ENCODE results near the gene FSCN2. TPM values are rescaled to one million over a fixed set of nuclear protein-coding genes. Genes with fewer than 3 reads are reported as not detected.

FSCN2 gene
- total and polyA plus RNA-seq, 2 of the 4 experiments (the other 2 are of a cell fraction), result 0.18 to 0.84 TPM

- Histone ChIP-seq H3K4ac (ENCODE audit: low read depth, low read length) (no peak overlapping the region), H3K56ac (ENCODE audit: extremely low read depth, insufficient read depth, low read length) (no peak overlapping the region), H3K9me3 (ENCODE audit: control insufficient read depth, insufficient read depth, low read length) (no peaks in the 10 kb centered on the region), H3K27ac (ENCODE audit: insufficient read depth, low read length) (no peak overlapping the region), H4K91ac (ENCODE audit: insufficient read depth, low read depth, low read length) (no peak overlapping the region; the same call in 1 of the 2 replicates), H3K9ac (ENCODE audit: low read depth, low read length) (no peak overlapping the region), H2BK120ac (ENCODE audit: low read depth, low read length) (peak overlapping the region; percentile 40), H2AFZ (replicated peaks; ENCODE audit: low read length, poor library complexity) (peak overlapping the region; percentile 75), H3K18ac (ENCODE audit: low read depth, low read length) (no peak overlapping the region), H4K5ac (ENCODE audit: low read depth, low read length) (no peak overlapping the region), H2BK5ac (ENCODE audit: low read depth, low read length, poor library complexity, severe bottlenecking) (no peak overlapping the region), H3K23ac (ENCODE audit: low read depth, low read length) (no peak overlapping the region), H3K36me3 (ENCODE audit: control insufficient read depth, insufficient read depth, low read length) (no peaks in the 10 kb centered on the region), H2BK15ac (ENCODE audit: low read depth, low read length) (no peak overlapping the region), H3K4me3 (ENCODE audit: insufficient read depth, low read depth, low read length) (no peak overlapping the region), H3K79me1 (ENCODE audit: low read depth in 1 of 2, low read length in 2 of 2) (no peaks in the 10 kb centered on the region), H3K9me1 (ENCODE audit: insufficient read depth, low read length) (no peaks in the 10 kb centered on the region), H3K27me3 (ENCODE audit: control insufficient read depth, insufficient read depth, low read length) (peaks cover 10% of the 10 kb centered on the region), H4K20me1 (ENCODE audit: insufficient read depth, low read length) (no peaks in the 10 kb centered on the region), H3K4me2 (ENCODE audit: low read depth, low read length) (no peak overlapping the region), H2AK5ac (ENCODE audit: low read depth, low read length) (peak overlapping the region; percentile 44; the same call in 1 of the 2 replicates), H3K4me1 (ENCODE audit: control insufficient read depth, insufficient read depth, low read length) (peaks cover 8% of the 10 kb centered on the region), H2BK20ac (ENCODE audit: low read depth, low read length) (no peak overlapping the region), H2AK9ac (replicated peaks; ENCODE audit: low read depth, low read length, poor library complexity) (peak overlapping the region; percentile 16), H3K14ac (replicated peaks; ENCODE audit: low read depth, low read length) (no peak overlapping the region), H4K8ac (ENCODE audit: low read depth in 2 of 2, low read length in 2 of 2) (peak overlapping the region in 1 of 2 experiments; percentile 37; a peak in 1 of 4 replicates)
- DNase-seq (no peak), ATAC-seq (ENCODE audit: low read depth) (no peak)
- TF ChIP-seq POLR2A (IDR thresholded peaks at IDR 0.05; ENCODE audit: low read depth, low read length), result no peak
- no peak for TF ChIP-seq MAZ (IDR thresholded peaks at IDR 0.05; ENCODE audit: borderline replicate concordance, low read depth, low read length)
- CTCF ChIA-PET, result interaction anchor here (0.6 to 1.3 kb wide), 3 partner anchors 11 to 208 kb away, joined by 3 to 4 read pairs (median 4); no protein-coding TSS in a partner anchor
- no TSS peak for BruUV-seq (replicated peaks)
- 57% methylated on average over 32 of the region's 64 CpGs; no CpG with 5 or more reads in 1 of the 2 experiments for WGBS, 2 experiments (ENCODE audit: extremely low coverage in 2 of 2, insufficient read length in 1 of 2)
- dilution Hi-C loops (cut with HindIII; ENCODE audit: low sequenced_read_pairs, unreplicated experiment), result no loop called here
- intact Hi-C loops (cut with micrococcal nuclease), result no loop called here
- POLR2A ChIA-PET (ENCODE audit: unreplicated experiment), result no interaction called here
- in situ Hi-C loops (cut with MboI; ENCODE audit: low sequenced_read_pairs), result no loop called here
These were observed 29.1 kb upstream of the FSCN2 start for GRCh38 chr17:81498953-81499600.

Measured in IMR-90 (cell line).